Measurements from ENCODE around the gene BST1. TPM values are rescaled to one million over a fixed set of nuclear protein-coding genes. Genes with fewer than 3 reads are reported as not detected.

The BST1 gene
- total RNA-seq, 3 donors from 2014 or later (not counting 1 experiment from before 2014, with no cell fraction given), result 1.8 to 6.4 (median 2.2) TPM

GRCh38 chr4:15673337-15673736 lies 29.5 kb upstream of the BST1 start:
- Histone ChIP-seq H3K27me3 (ENCODE audit: control insufficient read depth, insufficient read depth, low read length) (no peaks in the 10 kb centered on the region), H3K36me3 (ENCODE audit: control insufficient read depth, insufficient read depth, low read length) (no peaks in the 10 kb centered on the region), H3K4me3 (ENCODE audit: low read length) (no peak overlapping the region), H3K27ac (ENCODE audit: low read length) (no peak overlapping the region), H3K4me1 (ENCODE audit: control insufficient read depth, insufficient read depth, low read length) (no peaks in the 10 kb centered on the region), H3K9me3 (ENCODE audit: control insufficient read depth, insufficient read depth, low read length) (no peaks in the 10 kb centered on the region)
- no CpG with 5 or more reads among the region's 1 CpG for WGBS (ENCODE audit: insufficient coverage)
- DNase-seq (no peak), ATAC-seq (no peak)
- TF ChIP-seq CTCF (IDR thresholded peaks at IDR 0.05), result no peak
- no peaks in the 10 kb centered on the region for H3K36me3 Mint-ChIP-seq
- no peak overlapping the region for H3K27ac Mint-ChIP-seq
- intact Hi-C loops (cut with micrococcal nuclease), result no loop called here
- H3K9me3 Mint-ChIP-seq, result no peaks in the 10 kb centered on the region
- no peaks in the 10 kb centered on the region for H3K27me3 Mint-ChIP-seq (ENCODE audit: low read depth in 2 of 2)
- H3K4me1 Mint-ChIP-seq, result no peaks in the 10 kb centered on the region
- no peak overlapping the region for H3K4me3 Mint-ChIP-seq

GRCh38 chr4:15674046-15674445 lies 28.8 kb upstream of the BST1 start:
- Mint-ChIP-seq H3K4me1 (no peaks in the 10 kb centered on the region), H3K27ac (no peak overlapping the region), H3K4me3 (no peak overlapping the region), H3K36me3 (no peaks in the 10 kb centered on the region), H3K27me3 (ENCODE audit: low read depth in 2 of 2) (no peaks in the 10 kb centered on the region), H3K9me3 (no peaks in the 10 kb centered on the region)
- no peak for TF ChIP-seq CTCF (IDR thresholded peaks at IDR 0.05)
- Histone ChIP-seq H3K4me1 (ENCODE audit: control insufficient read depth, insufficient read depth, low read length) (no peaks in the 10 kb centered on the region), H3K27ac (ENCODE audit: low read length) (no peak overlapping the region), H3K36me3 (ENCODE audit: control insufficient read depth, insufficient read depth, low read length) (no peaks in the 10 kb centered on the region), H3K4me3 (ENCODE audit: low read length) (no peak overlapping the region), H3K27me3 (ENCODE audit: control insufficient read depth, insufficient read depth, low read length) (no peaks in the 10 kb centered on the region), H3K9me3 (ENCODE audit: control insufficient read depth, insufficient read depth, low read length) (no peaks in the 10 kb centered on the region)
- ATAC-seq (no peak), DNase-seq (no peak)
- WGBS (ENCODE audit: insufficient coverage), result no CpG with 5 or more reads among the region's 2 CpGs
- intact Hi-C loops (cut with micrococcal nuclease), result no loop called here

- no peak overlapping the region for H3K27ac Mint-ChIP-seq
Observed at GRCh38 chr4:15674926-15675325, 27.9 kb upstream of the BST1 start.

More at GRCh38 chr4:15674926-15675325, 27.9 kb upstream of the BST1 start:
- Mint-ChIP-seq H3K4me3 (no peak overlapping the region), H3K27me3 (ENCODE audit: low read depth in 2 of 2) (no peaks in the 10 kb centered on the region), H3K4me1 (no peaks in the 10 kb centered on the region), H3K36me3 (no peaks in the 10 kb centered on the region), H3K9me3 (no peaks in the 10 kb centered on the region)
- ATAC-seq (no peak), DNase-seq (no peak)
- 100% methylated on average over 3 of the region's 4 CpGs for WGBS (ENCODE audit: insufficient coverage)
- Histone ChIP-seq H3K27ac (ENCODE audit: low read length) (no peak overlapping the region), H3K27me3 (ENCODE audit: control insufficient read depth, insufficient read depth, low read length) (no peaks in the 10 kb centered on the region), H3K9me3 (ENCODE audit: control insufficient read depth, insufficient read depth, low read length) (no peaks in the 10 kb centered on the region), H3K4me1 (ENCODE audit: control insufficient read depth, insufficient read depth, low read length) (no peaks in the 10 kb centered on the region), H3K4me3 (ENCODE audit: low read length) (no peak overlapping the region), H3K36me3 (ENCODE audit: control insufficient read depth, insufficient read depth, low read length) (no peaks in the 10 kb centered on the region)
- intact Hi-C loops (cut with micrococcal nuclease), result no loop called here
- no peak for TF ChIP-seq CTCF (IDR thresholded peaks at IDR 0.05)
